Measurements from ENCODE around the gene NUDT4. TPM values are rescaled to one million over a fixed set of nuclear protein-coding genes. Genes with fewer than 3 reads are reported as not detected.
A peak's percentile ranks its signal among the peaks of the same experiment; 100 is the strongest.

NUDT4 gene
- polyA plus RNA-seq, 1 experiment = 15.4 TPM

DNA sequence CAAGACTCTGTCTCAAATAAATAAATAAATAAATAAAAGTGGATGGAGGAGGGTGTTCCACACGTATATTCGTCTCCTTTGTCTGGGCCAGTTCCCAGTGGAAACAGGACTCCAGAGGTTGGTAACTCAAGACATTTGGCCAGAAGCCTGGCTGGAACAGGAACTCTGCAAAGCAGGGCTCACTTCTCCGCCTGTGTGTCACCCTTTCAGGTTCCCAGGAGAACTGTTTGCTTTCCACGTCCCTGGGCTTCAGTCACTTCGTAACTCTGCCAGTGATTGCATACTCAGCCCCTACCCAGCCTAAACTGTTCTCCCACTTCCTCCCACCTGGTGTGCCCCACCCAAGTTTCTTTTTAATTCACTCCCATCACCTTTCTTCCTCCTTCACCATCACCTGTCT is 71.1 kb downstream of the NUDT4 start:
- CTCF ChIA-PET = no interaction called here
- Histone ChIP-seq H3K4me3 (ENCODE audit: low read depth, low read length) (no peak overlapping the region), H3K27me3 (ENCODE audit: control insufficient read depth, insufficient read depth, low read length) (no peaks in the 10 kb centered on the region), H3K36me3 (ENCODE audit: control insufficient read depth, insufficient read depth, low read length) (no peaks in the 10 kb centered on the region)
- TF ChIP-seq, protein P1, sequence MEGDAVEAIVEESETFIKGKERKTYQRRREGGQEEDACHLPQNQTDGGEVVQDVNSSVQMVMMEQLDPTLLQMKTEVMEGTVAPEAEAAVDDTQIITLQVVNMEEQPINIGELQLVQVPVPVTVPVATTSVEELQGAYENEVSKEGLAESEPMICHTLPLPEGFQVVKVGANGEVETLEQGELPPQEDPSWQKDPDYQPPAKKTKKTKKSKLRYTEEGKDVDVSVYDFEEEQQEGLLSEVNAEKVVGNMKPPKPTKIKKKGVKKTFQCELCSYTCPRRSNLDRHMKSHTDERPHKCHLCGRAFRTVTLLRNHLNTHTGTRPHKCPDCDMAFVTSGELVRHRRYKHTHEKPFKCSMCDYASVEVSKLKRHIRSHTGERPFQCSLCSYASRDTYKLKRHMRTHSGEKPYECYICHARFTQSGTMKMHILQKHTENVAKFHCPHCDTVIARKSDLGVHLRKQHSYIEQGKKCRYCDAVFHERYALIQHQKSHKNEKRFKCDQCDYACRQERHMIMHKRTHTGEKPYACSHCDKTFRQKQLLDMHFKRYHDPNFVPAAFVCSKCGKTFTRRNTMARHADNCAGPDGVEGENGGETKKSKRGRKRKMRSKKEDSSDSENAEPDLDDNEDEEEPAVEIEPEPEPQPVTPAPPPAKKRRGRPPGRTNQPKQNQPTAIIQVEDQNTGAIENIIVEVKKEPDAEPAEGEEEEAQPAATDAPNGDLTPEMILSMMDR (IDR thresholded peaks at IDR 0.05; ENCODE audit: insufficient read depth, low read depth, low read length) = no peak
- POLR2A ChIA-PET = no interaction called here
- no peak for DNase-seq (ENCODE audit: low read depth)

DNA sequence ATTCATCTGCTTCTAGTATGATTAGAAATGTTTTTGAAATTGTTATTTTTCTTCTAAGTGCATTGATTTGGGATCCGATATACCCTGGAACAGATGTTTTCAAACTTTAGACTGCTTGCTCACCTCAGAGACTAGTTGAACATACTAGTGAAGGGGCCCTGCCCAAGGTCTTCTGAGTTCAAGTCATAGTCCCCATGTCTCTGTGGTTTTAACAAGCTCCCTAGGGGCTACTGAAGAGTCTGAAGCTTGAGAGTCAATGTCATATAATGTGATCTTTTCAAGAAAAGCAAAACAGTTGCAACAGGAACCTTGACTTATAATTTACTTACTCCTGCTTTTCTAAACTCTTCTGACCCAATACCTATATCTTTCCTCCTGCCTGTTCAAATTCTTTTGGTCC is 71.6 kb downstream of the NUDT4 start:
- CTCF ChIA-PET = interaction anchor here (1.2 kb wide), 1 partner anchor 30 kb away, joined by 4 read pairs; no protein-coding TSS in a partner anchor
- Histone ChIP-seq H3K27me3 (ENCODE audit: control insufficient read depth, insufficient read depth, low read length) (no peaks in the 10 kb centered on the region), H3K4me3 (ENCODE audit: low read depth, low read length) (no peak overlapping the region), H3K36me3 (ENCODE audit: control insufficient read depth, insufficient read depth, low read length) (no peaks in the 10 kb centered on the region)
- TF ChIP-seq, protein P1 (IDR thresholded peaks at IDR 0.05; ENCODE audit: insufficient read depth, low read depth, low read length) = no peak
- POLR2A ChIA-PET = no interaction called here
- DNase-seq (ENCODE audit: low read depth) = no peak

GRCh38 chr12:93451423-93452158 is 73.9 kb downstream of the NUDT4 start:
- no peak overlapping the region for H3K4me3 ChIP-seq (ENCODE audit: low read depth, low read length)
- POLR2A ChIA-PET = no interaction called here
- CTCF ChIA-PET = interaction anchor here (0.7 kb wide), 1 partner anchor 29 kb away, joined by 4 read pairs; no protein-coding TSS in a partner anchor
- H3K27me3 ChIP-seq (ENCODE audit: control insufficient read depth, insufficient read depth, low read length) = no peaks in the 10 kb centered on the region
- DNase-seq (ENCODE audit: low read depth) = no peak
- no peaks in the 10 kb centered on the region for H3K36me3 ChIP-seq (ENCODE audit: control insufficient read depth, insufficient read depth, low read length)
- TF ChIP-seq, protein P1 (IDR thresholded peaks at IDR 0.05; ENCODE audit: insufficient read depth, low read depth, low read length) = no peak

- ChIA-PET CTCF (interaction anchor here (0.6 kb wide), 1 partner anchor 27 kb away, joined by 3 read pairs; no protein-coding TSS in a partner anchor), POLR2A (no interaction called here)
- peak; percentile 19 for DNase-seq (ENCODE audit: low read depth)
- no peak overlapping the region for H3K4me3 ChIP-seq (ENCODE audit: low read depth, low read length)
- no peaks in the 10 kb centered on the region for H3K36me3 ChIP-seq (ENCODE audit: control insufficient read depth, insufficient read depth, low read length)
- TF ChIP-seq, protein P1 (IDR thresholded peaks at IDR 0.05; ENCODE audit: insufficient read depth, low read depth, low read length) = no peak
- no peaks in the 10 kb centered on the region for H3K27me3 ChIP-seq (ENCODE audit: control insufficient read depth, insufficient read depth, low read length)
These were observed 75.9 kb downstream of the NUDT4 start for GRCh38 chr12:93453633-93454032.

- TF ChIP-seq, protein P1 (IDR thresholded peaks at IDR 0.05; ENCODE audit: insufficient read depth, low read depth, low read length) = no peak
- Histone ChIP-seq H3K27me3 (ENCODE audit: control insufficient read depth, insufficient read depth, low read length) (no peaks in the 10 kb centered on the region), H3K4me3 (ENCODE audit: low read depth, low read length) (no peak overlapping the region), H3K36me3 (ENCODE audit: control insufficient read depth, insufficient read depth, low read length) (no peaks in the 10 kb centered on the region)
- POLR2A ChIA-PET = no interaction called here
- DNase-seq (ENCODE audit: low read depth) = no peak
- CTCF ChIA-PET = no interaction called here
These were observed 78.4 kb downstream of the NUDT4 start for GRCh38 chr12:93456077-93456476.

Other genes with a start within 250 kb of the NUDT4 start
- 182 and 184 TPM in 2 replicates for gene UBE2N, start 64.0 kb downstream of the NUDT4 start, polyA plus RNA-seq (2011; rRNA removed)
- 28.1 and 73.3 TPM in 2 replicates for gene MRPL42, start 89.6 kb downstream of the NUDT4 start, polyA plus RNA-seq (2011; rRNA removed)
- 87.5 and 94.9 TPM in 2 replicates for gene SOCS2, start 194.8 kb downstream of the NUDT4 start, polyA plus RNA-seq (2011; rRNA removed)